Right ventricle myocardium superior (tissue), 1 donor: Measurements from ENCODE around the gene TWSG1. TPM values are rescaled to one million over a fixed set of nuclear protein-coding genes. Genes with fewer than 3 reads are reported as not detected.
"Not testable (repeated sequence)": the region's sequence is repeated elsewhere in the genome, so short reads cannot be mapped to it uniquely, and the experiment has no call there.

Experiments used
- ATAC-seq: fragments of 200-7000 bp; cut with Tn5 transposase; one replicate; pipeline ENCODE4 v1.9.1; 2020; ENCODE audit warnings: mild to moderate bottlenecking; ENCODE audit not compliant: poor library complexity
- DNase-seq: peaks from one replicate; pipeline ENCODE4 v3.0.0-alpha.2; 2020
- intact Hi-C: fragments of 100-400 bp; cut with DNase I; formaldehyde crosslinking; loops from one replicate; pipeline ENCODE4 v1.11.2; 2022
- total RNA-seq: library from RNA; stranded (reverse); fragmentation: NEBNext Ultra II Directional; extraction: Animal tissue kit (Norgen Biotek cat#: 25700); gene quantifications from one replicate; pipeline ENCODE4 v1.2.1, GENCODE V29; 2021
- donor health status: DM: no; HTN: yes; CAD: no; lungs with severe emphysema.

Gene TWSG1
- total RNA-seq, 1 donor from 2014 or later, result 8.6 TPM

DNA sequence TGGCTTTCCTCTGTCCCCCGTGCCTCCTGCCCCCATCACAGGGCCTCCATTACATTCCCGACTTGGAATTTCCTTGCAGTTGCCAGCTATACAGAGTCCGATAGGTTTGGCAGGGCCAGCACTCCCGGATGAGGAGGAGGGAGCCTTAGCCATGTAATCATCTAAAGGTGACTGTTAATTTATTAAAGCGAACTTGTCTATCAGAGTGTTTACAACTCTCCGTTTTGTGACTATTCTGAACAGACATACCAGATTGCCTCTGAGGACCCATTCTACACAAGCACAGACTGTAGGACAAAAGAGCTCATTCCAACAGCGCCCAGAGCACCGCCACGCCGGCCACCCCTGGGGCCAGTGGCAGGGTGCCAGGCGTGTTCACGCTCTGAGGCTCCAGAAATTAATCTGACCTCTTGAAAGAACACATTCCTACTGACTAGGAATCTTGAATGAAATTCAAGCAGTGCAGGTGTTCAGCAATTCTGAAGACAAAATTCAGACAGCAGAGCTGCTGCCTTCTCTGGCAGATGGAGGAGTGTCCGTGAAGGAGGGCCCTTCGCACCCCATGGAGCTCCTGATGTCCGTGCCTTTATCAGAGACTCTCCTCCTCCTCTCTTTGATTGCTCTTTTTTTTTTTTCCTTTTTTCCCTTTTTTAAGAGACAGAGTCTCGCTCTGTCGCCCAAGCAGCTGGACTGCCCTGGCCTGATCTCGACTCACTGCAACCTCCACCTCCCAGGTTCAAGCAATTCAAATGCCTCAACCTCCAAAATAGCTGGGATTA lies 82.7 kb downstream of the TWSG1 start:
- intact Hi-C loops, result no loop called here
- DNase-seq (peak; percentile 55), ATAC-seq (peak; percentile 80)

- DNase-seq, result no peak
- intact Hi-C loops, result no loop called here
- no peak for ATAC-seq
Measured at GRCh38 chr18:9418047-9418690, 83.6 kb downstream of the TWSG1 start.

DNA sequence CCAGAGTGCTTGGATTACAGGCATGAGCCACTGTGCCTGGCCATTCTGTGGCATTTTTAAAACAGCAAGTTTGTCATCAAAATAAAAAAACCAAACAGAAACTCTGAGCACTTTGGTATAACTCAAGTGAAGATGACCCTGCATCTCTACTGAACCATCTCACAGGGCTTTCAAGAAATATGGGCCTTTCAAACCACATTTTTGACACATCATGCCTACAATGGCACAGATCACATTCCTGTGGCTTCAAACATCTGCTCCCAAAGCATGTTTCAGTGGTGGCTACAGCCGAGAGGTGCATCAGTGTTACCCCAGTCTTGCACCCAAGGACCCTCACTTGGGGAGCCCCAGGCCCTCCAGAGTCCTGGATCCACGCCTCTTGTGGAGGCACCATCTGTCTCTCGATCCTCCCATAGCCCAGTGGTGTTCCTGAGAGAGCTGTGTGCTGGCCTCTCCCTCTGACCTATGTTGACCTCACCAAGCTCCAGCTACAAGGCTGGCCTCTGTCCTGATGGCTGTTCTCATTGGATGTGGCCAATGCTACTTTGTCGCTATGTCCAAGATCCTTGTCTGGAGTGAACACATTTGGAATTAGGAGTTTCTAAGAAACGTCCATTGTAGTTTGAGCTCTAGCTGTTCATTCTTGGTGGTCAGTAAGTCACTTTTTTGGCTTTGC lies 85.5 kb downstream of the TWSG1 start:
- ATAC-seq (no peak), DNase-seq (no peak)
- intact Hi-C loops, result no loop called here

DNA sequence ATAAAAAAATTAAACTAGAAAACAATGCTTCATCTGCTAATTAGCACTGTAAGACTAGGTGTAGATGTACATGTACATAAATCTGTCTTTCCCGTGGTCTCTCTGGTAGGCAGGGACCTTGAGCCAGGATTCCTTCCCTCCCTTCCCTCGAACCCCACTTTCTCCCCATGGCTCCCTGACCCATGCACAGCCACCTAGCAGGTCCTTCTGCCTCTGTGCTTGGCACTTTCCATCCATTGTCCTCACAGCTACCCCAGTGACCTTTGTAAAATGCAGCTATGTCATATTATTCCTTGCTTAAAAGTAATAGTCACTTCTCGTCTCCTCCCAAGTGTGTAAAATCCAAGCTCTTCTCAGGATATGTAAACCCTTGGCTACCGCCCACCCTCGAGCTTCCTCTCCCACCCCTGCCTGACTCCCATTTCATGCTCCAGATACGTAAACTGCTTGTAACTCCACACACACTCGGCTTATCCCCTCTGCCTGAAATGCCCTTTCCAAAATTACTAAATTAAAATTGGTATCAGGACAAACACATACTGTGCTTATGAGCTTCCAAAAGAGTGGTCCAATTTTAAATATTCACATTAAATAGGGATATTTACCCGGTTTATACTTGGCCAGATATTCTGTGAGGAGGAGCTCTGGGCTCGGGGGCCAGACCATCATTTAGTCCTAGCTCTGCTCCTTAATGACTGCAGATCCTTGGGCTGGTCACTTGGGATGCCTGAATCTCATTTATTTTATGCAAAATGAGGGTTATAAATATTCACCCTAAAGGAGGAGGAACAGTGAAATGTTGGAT lies 86.7 kb downstream of the TWSG1 start:
- DNase-seq (no peak), ATAC-seq (no peak)
- intact Hi-C loops, result no loop called here

DNA sequence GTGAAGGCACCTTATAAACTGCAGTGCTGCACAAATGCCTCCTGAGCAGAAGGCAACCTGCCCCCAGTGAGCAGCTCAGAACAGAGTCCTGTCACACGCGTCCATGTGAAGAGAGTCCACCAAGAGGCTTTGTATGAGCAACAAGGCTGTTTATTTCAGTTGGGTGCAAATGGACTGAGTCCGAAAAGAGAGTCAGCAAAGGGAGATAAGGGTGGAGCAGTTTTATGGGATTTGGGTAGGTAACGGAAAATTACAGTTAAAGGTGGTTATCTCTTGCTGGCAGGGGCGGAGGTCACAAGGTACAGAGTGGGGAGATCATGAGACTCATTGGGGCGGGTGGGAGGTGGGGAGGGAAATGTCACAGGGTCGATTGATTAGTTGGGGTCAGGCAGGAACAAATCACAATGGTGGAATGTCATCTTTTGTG lies 87.3 kb downstream of the TWSG1 start:
- intact Hi-C loops, result no loop called here
- no peak for ATAC-seq
- DNase-seq, result no peak

GRCh38 chr18:9422816-9423519 lies 88.4 kb downstream of the TWSG1 start:
- intact Hi-C loops, result no loop called here
- ATAC-seq (no peak), DNase-seq (no peak)

DNA sequence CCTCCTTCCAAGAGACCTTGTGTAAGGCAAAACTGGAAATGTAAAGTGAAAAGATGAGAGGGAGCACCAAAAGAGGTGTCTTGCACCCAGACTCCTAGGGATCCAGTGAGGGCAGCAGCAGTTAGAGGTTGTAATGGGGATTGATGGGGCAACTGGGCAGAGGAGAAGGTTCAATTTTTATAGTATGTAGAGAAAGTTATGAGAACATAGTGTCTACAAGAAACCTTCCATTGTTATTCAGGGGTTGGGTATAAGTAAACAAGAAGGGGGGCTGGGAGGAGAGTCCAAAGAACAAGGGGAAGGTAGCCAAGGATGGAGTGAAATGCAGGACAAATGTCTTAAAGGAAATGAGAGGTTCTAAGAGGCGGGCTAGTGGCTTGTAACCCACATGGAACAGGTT lies 89.1 kb downstream of the TWSG1 start:
- intact Hi-C loops, ATAC-seq, DNase-seq: not testable (repeated sequence)

GRCh38 chr18:9424235-9424634 lies 89.7 kb downstream of the TWSG1 start:
- ATAC-seq, DNase-seq, intact Hi-C loops: not testable (repeated sequence)

GRCh38 chr18:9426753-9427152 lies 92.2 kb downstream of the TWSG1 start:
- no peak for DNase-seq
- no peak for ATAC-seq
- intact Hi-C loops, result no loop called here

DNA sequence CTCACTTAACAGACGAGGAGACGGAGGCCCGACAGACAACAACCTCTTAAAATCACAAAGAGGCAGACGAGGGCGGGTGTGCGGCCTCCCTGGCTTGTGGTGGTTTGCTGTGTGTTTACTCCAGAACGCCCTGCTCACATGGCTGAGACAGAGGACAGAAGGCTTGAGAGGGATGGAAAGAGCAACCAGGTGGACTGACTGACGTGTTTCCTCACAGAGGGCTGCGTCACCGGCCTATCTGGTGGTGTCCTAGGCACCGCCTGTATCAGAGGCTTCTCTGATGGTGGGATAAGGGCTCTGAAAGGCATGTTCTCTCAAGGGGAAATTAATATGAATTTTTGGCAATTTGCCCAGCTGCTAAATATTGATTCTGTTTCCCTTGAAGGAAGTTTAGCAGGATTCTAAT lies 93.7 kb downstream of the TWSG1 start:
- no peak for ATAC-seq
- no peak for DNase-seq
- intact Hi-C loops, result no loop called here

DNA sequence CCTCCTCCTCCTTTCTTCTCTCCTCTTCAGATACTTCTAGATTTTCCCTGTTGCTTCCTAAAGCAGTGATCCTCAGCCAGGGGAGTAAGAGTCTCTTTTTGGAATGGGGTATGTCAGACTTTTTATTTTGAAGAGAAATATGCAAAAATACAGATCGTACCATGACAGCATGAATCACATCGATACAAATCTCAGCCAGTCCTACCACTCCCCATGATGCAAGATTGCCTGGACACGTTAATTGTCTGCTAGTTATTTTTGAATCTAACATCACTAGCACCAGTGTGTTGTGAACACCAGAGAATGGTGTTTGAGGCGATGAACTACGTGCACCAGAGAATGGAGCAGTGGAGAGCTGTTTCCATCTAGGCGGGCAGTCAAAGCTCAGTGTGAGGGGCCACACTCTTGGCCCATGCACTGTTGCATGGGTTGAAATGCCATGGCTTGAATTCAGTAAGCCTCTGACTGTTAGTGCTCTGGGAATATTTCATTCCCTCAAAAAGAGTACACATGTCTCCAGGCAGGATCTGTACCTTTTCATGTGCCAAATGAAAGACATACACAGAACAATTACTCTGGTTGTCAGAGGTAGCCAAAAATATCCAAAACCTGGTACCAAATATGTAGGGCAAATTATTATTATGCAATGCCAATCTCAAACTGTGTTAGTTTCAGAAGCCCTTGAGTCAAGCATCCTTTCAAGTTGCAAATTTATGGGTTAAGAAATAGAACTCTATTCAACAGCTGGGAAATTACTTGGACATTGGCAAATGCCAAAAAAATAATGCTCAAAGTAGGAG lies 94.5 kb downstream of the TWSG1 start:
- DNase-seq (no peak), ATAC-seq (no peak)
- intact Hi-C loops, result no loop called here

GRCh38 chr18:9429662-9429993 lies 95.1 kb downstream of the TWSG1 start:
- no peak for ATAC-seq
- intact Hi-C loops, result no loop called here
- no peak for DNase-seq

DNA sequence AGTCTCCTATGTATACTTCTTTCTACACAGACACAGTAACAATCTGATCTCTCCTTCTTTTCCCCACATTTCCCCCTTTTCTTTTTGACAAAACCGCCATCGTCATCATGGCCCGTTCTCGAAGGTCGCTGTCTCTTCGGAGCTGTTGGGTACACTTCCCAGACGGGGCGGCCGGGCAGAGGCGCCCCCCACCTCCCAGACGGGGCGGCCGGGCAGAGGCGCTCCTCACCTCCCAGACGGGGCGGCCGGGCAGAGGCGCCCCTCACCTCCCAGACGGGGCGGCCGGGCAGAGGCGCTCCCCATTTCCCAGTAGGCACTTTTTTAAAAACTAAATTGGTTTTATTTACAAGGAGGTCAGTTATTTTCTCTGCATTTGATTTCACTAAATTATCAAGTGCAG lies 95.7 kb downstream of the TWSG1 start:
- ATAC-seq, intact Hi-C loops, DNase-seq: not testable (repeated sequence)

DNA sequence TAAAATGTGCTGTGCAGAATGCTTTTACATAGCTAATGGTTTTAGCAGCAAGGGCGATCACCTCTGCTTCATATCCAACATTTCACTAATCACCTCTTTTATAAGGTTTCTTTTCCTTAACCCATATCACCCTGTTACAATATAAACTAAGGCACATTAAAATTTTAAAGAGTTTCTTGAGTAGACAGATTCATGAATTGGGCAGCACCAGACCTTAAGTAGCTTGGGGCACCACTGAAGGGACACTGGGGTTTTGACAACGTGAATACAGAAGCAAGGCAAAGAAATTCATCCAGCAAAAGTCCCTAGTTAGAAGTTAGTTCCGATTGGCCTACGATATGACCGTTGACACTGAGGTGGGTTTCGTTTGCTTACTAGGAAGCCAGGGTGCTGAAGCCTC lies 96.7 kb downstream of the TWSG1 start:
- no peak for ATAC-seq
- intact Hi-C loops, result no loop called here

GRCh38 chr18:9433122-9433521 lies 98.5 kb downstream of the TWSG1 start:
- not testable (repeated sequence) for ATAC-seq

More for the DNA sequence above, 96.7 kb downstream of the TWSG1 start:
- no peak for DNase-seq

DNA sequence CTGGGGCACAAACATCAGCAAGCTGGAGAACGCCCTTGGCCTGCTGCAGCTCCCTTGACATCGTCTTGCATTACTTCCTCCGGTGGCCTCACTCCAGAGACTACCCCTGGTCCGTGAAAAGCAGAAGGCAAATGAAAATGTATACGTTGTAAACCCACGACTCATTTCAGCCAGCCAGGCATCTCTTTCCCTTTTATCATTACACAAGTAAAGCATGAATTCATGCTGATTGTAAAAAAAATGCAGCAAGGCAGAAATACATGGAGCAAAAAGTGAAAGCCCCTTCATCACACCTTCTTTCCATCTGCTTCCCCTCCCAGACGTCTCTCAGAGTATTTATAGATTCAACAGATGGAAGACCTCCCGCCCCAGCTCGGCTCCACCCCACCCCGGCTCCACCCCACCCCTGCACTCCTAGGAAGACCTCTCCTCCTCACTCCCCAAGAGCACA lies 99.1 kb downstream of the TWSG1 start:
- intact Hi-C loops, result no loop called here
- ATAC-seq (no peak), DNase-seq (no peak)

More at GRCh38 chr18:9433122-9433521, 98.5 kb downstream of the TWSG1 start:
- DNase-seq, intact Hi-C loops: not testable (repeated sequence)

- DNase-seq, result no peak
- no peak for ATAC-seq
- intact Hi-C loops, result no loop called here
Measured at GRCh38 chr18:9434122-9434701, 99.6 kb downstream of the TWSG1 start.
